GM19397 (cell line): Measurements from ENCODE around the gene MSRB1.

Experiments used
- ATAC-seq: cut with Tn5 transposase; IDR thresholded peaks from one replicate; pipeline ENCODE4 v1.9.1; 2021; ENCODE audit warnings: mild to moderate bottlenecking, moderate library complexity; ENCODE audit not compliant: unreplicated experiment

The MSRB1 gene

GRCh38 chr16:1979271-1980029 is 36.5 kb upstream of the MSRB1 start:
- no peak for ATAC-seq

- ATAC-seq = no peak
Measured at GRCh38 chr16:1978476-1979120, 35.6 kb upstream of the MSRB1 start.

GRCh38 chr16:1977875-1978268 is 34.9 kb upstream of the MSRB1 start:
- no peak for ATAC-seq

- no peak for ATAC-seq
Measured at GRCh38 chr16:1976951-1977874, 34.2 kb upstream of the MSRB1 start.

GRCh38 chr16:1976216-1976520 is 33.2 kb upstream of the MSRB1 start:
- ATAC-seq = no peak

GRCh38 chr16:1975432-1976215 is 32.6 kb upstream of the MSRB1 start:
- no peak for ATAC-seq

GRCh38 chr16:1974157-1975070 is 31.4 kb upstream of the MSRB1 start:
- no peak for ATAC-seq

GRCh38 chr16:1973461-1974156 is 30.6 kb upstream of the MSRB1 start:
- ATAC-seq = no peak

- ATAC-seq = no peak
Measured at GRCh38 chr16:1972490-1972877, 29.5 kb upstream of the MSRB1 start.

- ATAC-seq = peak; percentile 80
Measured at GRCh38 chr16:1971796-1972489, 28.9 kb upstream of the MSRB1 start, which contains the start of gene TBL3. TSS of gene TBL3 (plus strand) at chr16:1972053. CDS start at chr16:1972165, 112 bp downstream.

GRCh38 chr16:1968146-1968953 is 25.4 kb upstream of the MSRB1 start:
- no peak for ATAC-seq

GRCh38 chr16:1966460-1966859 is 23.5 kb upstream of the MSRB1 start, which contains the start of gene RNF151:
TSS of gene RNF151 (plus strand) at chr16:1966856. CDS start at chr16:1966882, 26 bp downstream.
- no peak for ATAC-seq

- no peak for ATAC-seq
Measured at GRCh38 chr16:1965396-1966001, 22.5 kb upstream of the MSRB1 start.

- peak; percentile 81 for ATAC-seq
Measured at GRCh38 chr16:1964506-1965395, 21.8 kb upstream of the MSRB1 start, which contains the start of gene RPS2. TSS of gene RPS2 (minus strand) at chr16:1964826. CDS start at chr16:1964625, 201 bp downstream.

GRCh38 chr16:1963806-1964505 is 21.0 kb upstream of the MSRB1 start:
- peak; percentile 11 for ATAC-seq
